Fibroblast of lung (primary cell): ENCODE data around the gene SMTN. TPM values are rescaled to one million over a fixed set of nuclear protein-coding genes. Genes with fewer than 3 reads are reported as not detected.

ENCODE experiments used
- DNase-seq, 2 donors: peaks; one replicate each; pipeline versions ENCODE4 v3.0.0 to v3.0.0-alpha.2; 2010; ENCODE audit warnings: low read depth in 2 of 2
- H2AFZ ChIP-seq: 2 replicates; pipeline ENCODE4 v1.5.1; 2012; ENCODE audit warnings: low read length, control low read depth, inconsistent platforms
- H3K27ac ChIP-seq: 2 replicates; pipeline ENCODE4 v1.5.1; 2011; ENCODE audit warnings: low read length, control low read depth; ENCODE audit not compliant: insufficient read depth
- H3K27me3 ChIP-seq: 2 replicates; pipeline ENCODE4 v1.5.1; 2011; ENCODE audit warnings: mild to moderate bottlenecking, low read length; ENCODE audit not compliant: control insufficient read depth, insufficient read depth
- H3K36me3 ChIP-seq: 2 replicates; pipeline ENCODE4 v1.5.1; 2011; ENCODE audit warnings: low read length; ENCODE audit not compliant: control insufficient read depth, insufficient read depth
- H3K4me1 ChIP-seq: 2 replicates; pipeline ENCODE4 v1.5.1; 2011; ENCODE audit warnings: low read length; ENCODE audit not compliant: control insufficient read depth, insufficient read depth; ENCODE audit errors: extremely low read depth
- H3K4me2 ChIP-seq: 2 replicates; pipeline ENCODE4 v1.5.1; 2011; ENCODE audit warnings: low read length, control low read depth; ENCODE audit not compliant: insufficient read depth; ENCODE audit errors: extremely low read depth
- H3K4me3 ChIP-seq, 4 experiments: fragments of 200-600 bp in 1 of 4; sonication (generic) in 1 of 4; replicated peaks in 1 of 4; 2 replicates each; pipeline ENCODE4 v1.5.1; 2011 to 2016; ENCODE audit warnings: low read length in 4 of 4, low read depth in 3 of 4, mild to moderate bottlenecking in 3 of 4, control low read depth in 2 of 4, inconsistent platforms in 1 of 4, mixed read lengths in 1 of 4; ENCODE audit not compliant: insufficient read depth in 1 of 4; ENCODE audit errors: control extremely low read depth in 1 of 4
- H3K79me2 ChIP-seq: 2 replicates; pipeline ENCODE4 v1.5.1; 2012; ENCODE audit warnings: mild to moderate bottlenecking, low read length, inconsistent platforms; ENCODE audit not compliant: control insufficient read depth, insufficient read depth
- H3K9ac ChIP-seq: 2 replicates; pipeline ENCODE4 v1.5.1; 2011; ENCODE audit warnings: mild to moderate bottlenecking, low read length, control low read depth; ENCODE audit not compliant: insufficient read depth
- H3K9me3 ChIP-seq: 2 replicates; pipeline ENCODE4 v1.5.1; 2012; ENCODE audit warnings: low read depth, low read length; ENCODE audit not compliant: control insufficient read depth, insufficient read depth
- H4K20me1 ChIP-seq: 2 replicates; pipeline ENCODE4 v1.5.1; 2011; ENCODE audit warnings: low read length; ENCODE audit not compliant: control insufficient read depth, insufficient read depth; ENCODE audit errors: extremely low read depth
- EZH2 ChIP-seq: IDR thresholded peaks from 2 replicates; pipeline ENCODE4 v1.5.1; 2012; ENCODE audit warnings: low read length, control low read depth, mild to moderate bottlenecking; ENCODE audit errors: missing control alignments
- polyA plus RNA-seq, 2 donors: library from polyadenylated mRNA; depleted of rRNA in 1 of 2; stranded (reverse) in 1 of 2; unstranded in 1 of 2; fragments of >200 nt; gene quantifications; 2 replicates each; pipeline ENCODE4 v1.2.1, GENCODE V29; 2011 to 2012; ENCODE audit warnings: missing spikeins in 1 of 2
- total RNA-seq: library from RNA; depleted of rRNA; stranded (reverse); fragments of >200 nt; gene quantifications from 2 replicates; pipeline ENCODE4 v1.2.1, GENCODE V29; 2014
- TF ChIP-seq, protein P1 (sequence below), 2 donors: IDR thresholded peaks in 1 of 2; conservative IDR thresholded peaks in 1 of 2; 1 replicate in 1 of 2; 2 replicates in 1 of 2; pipeline ENCODE4 v1.5.1; 2011 to 2012; ENCODE audit warnings: low read length in 2 of 2, control low read depth in 1 of 2, inconsistent platforms in 1 of 2, low read depth in 1 of 2, mild to moderate bottlenecking in 1 of 2

The SMTN gene
- total and polyA plus RNA-seq, 2 donors (not counting 1 experiment from before 2014, with no cell fraction given): 43.7 to 95.1 TPM

- DNase-seq: peak; percentile 45 to 54
- H3K27ac ChIP-seq: no peak overlapping the region
- no peaks in the 10 kb centered on the region for H4K20me1 ChIP-seq
- peaks cover 2% of the 10 kb centered on the region for H3K27me3 ChIP-seq
- no peaks in the 10 kb centered on the region for H3K36me3 ChIP-seq
- no peaks in the 10 kb centered on the region for H3K4me1 ChIP-seq
- H3K9ac ChIP-seq: no peak overlapping the region
- H3K4me3 ChIP-seq: no peak overlapping the region
- peak overlapping the region; percentile 69 for H2AFZ ChIP-seq
- no peak for TF ChIP-seq EZH2
- TF ChIP-seq, protein P1, sequence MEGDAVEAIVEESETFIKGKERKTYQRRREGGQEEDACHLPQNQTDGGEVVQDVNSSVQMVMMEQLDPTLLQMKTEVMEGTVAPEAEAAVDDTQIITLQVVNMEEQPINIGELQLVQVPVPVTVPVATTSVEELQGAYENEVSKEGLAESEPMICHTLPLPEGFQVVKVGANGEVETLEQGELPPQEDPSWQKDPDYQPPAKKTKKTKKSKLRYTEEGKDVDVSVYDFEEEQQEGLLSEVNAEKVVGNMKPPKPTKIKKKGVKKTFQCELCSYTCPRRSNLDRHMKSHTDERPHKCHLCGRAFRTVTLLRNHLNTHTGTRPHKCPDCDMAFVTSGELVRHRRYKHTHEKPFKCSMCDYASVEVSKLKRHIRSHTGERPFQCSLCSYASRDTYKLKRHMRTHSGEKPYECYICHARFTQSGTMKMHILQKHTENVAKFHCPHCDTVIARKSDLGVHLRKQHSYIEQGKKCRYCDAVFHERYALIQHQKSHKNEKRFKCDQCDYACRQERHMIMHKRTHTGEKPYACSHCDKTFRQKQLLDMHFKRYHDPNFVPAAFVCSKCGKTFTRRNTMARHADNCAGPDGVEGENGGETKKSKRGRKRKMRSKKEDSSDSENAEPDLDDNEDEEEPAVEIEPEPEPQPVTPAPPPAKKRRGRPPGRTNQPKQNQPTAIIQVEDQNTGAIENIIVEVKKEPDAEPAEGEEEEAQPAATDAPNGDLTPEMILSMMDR (conservative IDR thresholded peaks at IDR 0.05 in 1 of 2, IDR thresholded peaks at IDR 0.05 in 1 of 2; ENCODE audit: low read depth in 1 of 2, low read length in 2 of 2): no peak
- no peaks in the 10 kb centered on the region for H3K79me2 ChIP-seq
- H3K9me3 ChIP-seq: no peaks in the 10 kb centered on the region
- H3K4me2 ChIP-seq: no peak overlapping the region
These were observed 67.4 kb downstream of the SMTN start for GRCh38 chr22:31148488-31148887.

DNA sequence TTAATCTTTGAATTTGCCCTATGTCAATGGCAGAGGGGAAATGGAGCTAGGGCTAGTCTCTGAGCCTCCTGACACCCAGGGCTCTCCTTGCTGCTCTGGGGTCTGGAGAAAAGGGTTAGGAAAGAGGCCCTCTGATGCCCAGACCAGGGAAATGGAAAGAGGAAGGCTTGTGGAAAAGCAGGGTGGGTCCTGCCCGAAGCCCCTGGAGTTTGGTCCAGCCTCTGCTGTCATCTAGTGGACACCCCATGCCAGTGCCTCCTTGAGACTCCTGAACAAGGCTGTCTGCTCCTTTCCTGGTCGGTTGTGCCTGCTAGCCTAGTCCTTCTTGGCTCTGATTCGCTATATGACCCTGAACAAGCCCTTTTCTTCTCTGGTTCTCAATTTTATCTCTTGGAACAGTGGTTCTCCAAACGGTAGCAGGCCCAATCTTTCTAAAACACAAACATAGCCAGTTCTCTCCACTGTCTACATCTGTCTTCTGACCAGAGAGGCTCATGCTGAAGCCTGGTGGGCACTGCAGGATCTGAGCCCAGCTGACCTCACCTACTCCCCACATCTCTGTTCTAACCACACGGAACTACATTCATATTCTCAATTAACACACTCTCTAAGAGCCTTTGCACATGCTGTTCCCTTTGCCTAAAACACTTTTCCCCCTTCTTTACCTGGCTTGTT, 68.0 kb downstream of the SMTN start:
- Histone ChIP-seq H3K27ac (no peak overlapping the region), H3K79me2 (no peaks in the 10 kb centered on the region), H3K4me3 (no peak overlapping the region), H4K20me1 (no peaks in the 10 kb centered on the region), H3K4me2 (no peak overlapping the region), H3K9ac (no peak overlapping the region), H2AFZ (peak overlapping the region; percentile 69), H3K27me3 (no peaks in the 10 kb centered on the region), H3K4me1 (no peaks in the 10 kb centered on the region), H3K36me3 (no peaks in the 10 kb centered on the region), H3K9me3 (no peaks in the 10 kb centered on the region)
- TF ChIP-seq, protein P1 (conservative IDR thresholded peaks at IDR 0.05 in 1 of 2, IDR thresholded peaks at IDR 0.05 in 1 of 2; ENCODE audit: low read depth in 1 of 2, low read length in 2 of 2): peak; percentile 100
- no peak for TF ChIP-seq EZH2
- DNase-seq: peak; percentile 67 to 88

DNA sequence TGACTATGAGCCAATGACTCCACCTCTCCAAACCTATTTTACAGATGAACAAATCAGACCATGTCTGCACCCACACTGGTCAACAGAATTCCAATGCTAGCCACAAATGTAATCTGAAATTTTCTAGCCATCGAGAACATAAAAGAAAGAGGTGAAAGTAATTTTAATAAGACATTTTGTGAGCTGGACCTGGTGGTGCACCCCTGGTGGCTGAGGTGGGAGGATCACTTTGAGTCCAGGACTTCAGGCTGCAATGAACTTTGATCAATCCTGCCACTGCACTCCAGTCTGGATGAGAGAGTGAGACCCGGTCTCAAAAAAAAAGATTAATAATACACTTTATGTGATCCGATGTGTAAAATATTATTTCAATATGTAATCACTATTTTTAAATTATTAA, 69.5 kb downstream of the SMTN start:
- H3K27ac ChIP-seq: no peak overlapping the region
- no peak overlapping the region for H3K4me3 ChIP-seq
- TF ChIP-seq, protein P1 (conservative IDR thresholded peaks at IDR 0.05 in 1 of 2, IDR thresholded peaks at IDR 0.05 in 1 of 2; ENCODE audit: low read depth in 1 of 2, low read length in 2 of 2): peak; percentile 11 to 45
- no peak for TF ChIP-seq EZH2
- no peak for DNase-seq
- no peaks in the 10 kb centered on the region for H3K27me3 ChIP-seq
- H3K9ac ChIP-seq: no peak overlapping the region
- H2AFZ ChIP-seq: no peak overlapping the region
- H3K9me3 ChIP-seq: no peaks in the 10 kb centered on the region
- H3K4me1 ChIP-seq: peaks cover 4% of the 10 kb centered on the region
- H4K20me1 ChIP-seq: no peaks in the 10 kb centered on the region
- no peaks in the 10 kb centered on the region for H3K36me3 ChIP-seq
- H3K4me2 ChIP-seq: no peak overlapping the region
- no peaks in the 10 kb centered on the region for H3K79me2 ChIP-seq
